HCEC 1CT (cell line): ENCODE measurements around the gene CLEC18A.
"Not testable (repeated sequence)": the region's sequence is repeated elsewhere in the genome, so short reads cannot be mapped to it uniquely, and the experiment has no call there.

Experiments used
- DNase-seq: peaks from one replicate; pipeline ENCODE4 v3.0.0-alpha.2; 2017

Gene CLEC18A

DNA sequence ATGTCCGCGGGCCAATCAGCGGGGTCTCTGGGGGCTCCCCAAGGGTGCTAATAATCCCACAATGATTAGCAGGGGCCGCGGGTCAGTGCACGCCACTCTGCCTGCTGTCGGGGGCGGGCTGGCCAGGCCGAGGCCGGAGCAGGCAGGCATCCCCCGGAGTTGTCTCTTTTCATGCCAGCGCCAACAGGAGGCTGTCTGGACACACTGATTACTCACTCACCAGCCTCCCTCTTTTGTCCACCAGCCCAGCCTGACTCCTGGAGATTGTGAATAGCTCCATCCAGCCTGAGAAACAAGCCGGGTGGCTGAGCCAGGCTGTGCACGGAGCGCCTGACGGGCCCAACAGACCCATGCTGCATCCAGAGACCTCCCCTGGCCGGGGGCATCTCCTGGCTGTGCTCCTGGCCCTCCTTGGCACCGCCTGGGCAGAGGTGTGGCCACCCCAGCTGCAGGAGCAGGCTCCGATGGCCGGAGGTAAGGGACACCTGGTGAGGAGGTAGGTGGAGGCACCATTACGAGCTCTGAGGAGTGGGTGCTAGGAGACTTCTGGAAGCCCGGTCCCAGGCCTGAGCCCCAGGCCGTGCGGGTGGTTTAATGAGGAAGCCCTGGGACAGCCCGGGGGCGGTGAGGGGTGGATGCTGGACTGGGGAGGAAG, at the start of gene CLEC18A:
Gene CLEC18A, plus strand, starts transcription at position 318 of the 655 bp plus-strand sequence. Its CDS starts 33 bp downstream, at position 351.
- not testable (repeated sequence) for DNase-seq

DNA sequence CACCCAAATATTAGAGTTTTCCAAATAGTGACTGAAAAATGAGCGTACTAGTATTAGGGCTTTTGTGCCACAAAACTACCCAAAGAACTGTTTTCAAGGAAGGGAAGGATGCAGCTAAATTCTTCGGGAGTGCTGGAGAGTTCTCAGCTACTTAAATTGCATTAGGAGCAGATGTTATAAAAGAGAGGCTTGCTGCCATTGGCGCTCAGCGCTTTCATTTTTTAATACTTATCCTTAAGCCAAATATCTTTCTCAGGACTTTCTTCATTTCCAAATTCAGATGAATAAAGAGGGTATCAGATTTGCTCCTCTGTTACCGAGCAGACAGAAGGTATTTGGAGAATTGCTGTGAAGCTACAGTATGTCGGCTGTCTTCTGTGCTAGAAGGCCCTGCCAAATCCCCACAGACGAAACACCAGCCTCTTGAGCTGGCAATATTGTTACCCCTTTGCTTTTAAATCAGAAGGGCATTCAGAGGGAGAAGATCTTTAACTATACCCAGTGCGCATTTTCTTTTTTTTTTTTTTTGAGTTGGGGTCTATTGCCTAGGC, 47.2 kb upstream of the CLEC18A start:
- DNase-seq = no peak

DNA sequence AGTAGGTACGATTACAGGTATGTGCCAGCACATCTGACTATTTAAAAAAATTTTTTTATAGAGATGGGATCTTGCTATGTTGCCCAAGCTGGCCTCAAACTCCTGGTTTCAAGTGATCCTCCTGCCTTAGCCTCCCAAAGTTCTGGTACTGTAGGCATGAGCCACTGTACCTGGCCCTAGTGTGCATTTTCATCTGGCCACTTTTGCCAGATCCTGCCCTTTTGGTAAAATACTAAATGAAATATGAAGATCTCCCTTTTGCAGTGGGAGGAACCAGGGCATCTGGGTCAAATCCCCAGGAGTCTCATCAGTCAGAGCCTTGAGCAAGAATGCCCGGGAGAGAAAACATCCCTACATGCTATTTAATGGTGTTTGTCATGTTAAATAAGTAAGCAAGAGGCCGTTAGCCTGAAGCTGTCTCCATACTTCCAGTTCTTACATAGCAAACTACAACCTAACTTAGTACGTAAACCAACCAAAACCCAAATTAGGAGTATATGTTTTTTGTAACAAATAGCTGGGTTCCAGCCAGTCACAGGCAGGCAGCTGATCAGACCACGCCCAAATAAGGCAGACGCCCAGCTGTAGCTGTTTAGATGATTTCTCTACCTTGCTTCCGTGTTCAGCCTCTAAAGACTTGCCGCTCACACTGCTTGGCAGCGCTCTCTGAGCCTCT, 46.5 kb upstream of the CLEC18A start:
- DNase-seq = no peak

DNA sequence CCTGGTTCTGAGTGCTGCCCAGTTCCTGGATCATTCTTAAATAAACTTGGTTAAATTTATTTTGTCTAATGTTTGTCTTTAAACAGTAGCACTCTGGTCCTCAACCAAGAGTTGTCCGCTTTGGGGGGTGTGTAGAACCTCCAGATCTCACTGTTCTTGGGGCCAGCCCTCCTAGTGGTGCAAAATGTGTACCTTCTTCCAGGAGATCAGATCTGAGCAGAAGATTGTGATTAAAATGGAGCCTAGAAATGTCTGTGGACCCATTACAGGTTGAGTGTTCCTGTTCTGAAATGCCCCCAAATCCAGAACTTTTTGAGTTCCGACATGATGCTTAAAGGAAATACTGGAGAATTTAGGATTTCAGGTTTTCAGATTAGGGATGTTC, 46.0 kb upstream of the CLEC18A start:
- DNase-seq = no peak

DNA sequence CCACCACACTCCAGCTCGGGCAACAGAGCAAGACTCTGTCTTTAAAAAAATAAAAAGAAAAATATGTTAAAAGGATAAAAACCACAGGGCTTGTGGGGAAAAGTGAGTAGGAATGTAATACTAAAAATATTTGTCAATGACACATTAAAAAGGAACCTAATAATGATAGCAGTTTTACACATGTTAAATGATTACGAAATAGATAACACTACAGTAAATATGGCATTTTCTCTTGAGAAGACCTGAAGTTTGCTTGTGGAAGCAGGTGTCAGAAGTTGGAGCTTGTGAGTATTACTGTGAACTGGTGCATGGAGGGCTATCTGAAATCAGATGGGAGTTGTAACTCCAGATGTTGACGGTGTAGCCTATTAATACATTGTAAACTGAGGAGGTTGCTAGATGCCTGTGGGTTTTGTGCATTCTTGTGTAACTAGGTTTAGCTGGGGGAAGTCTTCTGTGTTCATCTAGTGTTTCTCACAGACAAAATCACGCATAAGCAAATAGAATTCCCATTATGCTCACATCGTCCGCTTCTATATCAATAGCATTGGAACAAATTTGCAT, 44.2 kb upstream of the CLEC18A start:
- DNase-seq = peak; percentile 72

DNA sequence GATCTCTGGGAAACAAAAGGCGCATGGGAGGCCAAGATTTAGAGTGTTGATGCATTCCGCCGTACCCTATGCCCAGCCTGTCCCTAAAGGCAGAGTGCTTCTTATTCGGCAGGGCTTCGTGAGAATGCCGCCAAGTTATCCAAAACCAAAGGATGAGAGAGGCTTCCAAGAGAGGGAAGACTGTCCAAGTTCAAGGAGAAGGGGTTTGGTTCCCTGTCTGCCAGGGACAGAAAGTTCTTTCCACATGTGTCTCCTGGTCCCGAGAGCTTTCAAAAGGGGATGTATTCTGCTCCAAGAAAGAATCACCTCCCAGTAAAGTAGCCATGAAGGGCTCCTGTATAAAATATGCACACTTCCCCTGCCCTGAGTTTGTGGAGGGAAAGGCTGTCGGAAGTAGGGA, 42.1 kb upstream of the CLEC18A start:
- no peak for DNase-seq

DNA sequence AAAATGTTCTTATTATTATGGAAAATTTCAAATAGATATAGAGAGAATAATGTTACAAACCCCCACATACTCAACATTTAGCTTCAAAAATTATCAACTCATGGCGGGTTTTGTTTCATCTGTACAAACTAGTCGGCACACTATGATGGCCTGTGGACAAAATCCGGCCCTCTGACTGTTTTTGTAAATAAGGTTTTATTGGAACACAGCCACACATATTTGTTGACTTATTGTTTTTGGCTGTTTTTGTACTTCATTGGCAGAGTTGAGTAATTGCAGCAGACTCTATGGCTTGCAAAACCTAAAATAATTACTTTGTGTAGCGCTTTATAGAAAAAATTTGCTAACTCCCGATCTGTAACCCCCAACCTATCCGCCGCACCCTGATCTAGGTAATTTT, 41.4 kb upstream of the CLEC18A start:
- DNase-seq = no peak

DNA sequence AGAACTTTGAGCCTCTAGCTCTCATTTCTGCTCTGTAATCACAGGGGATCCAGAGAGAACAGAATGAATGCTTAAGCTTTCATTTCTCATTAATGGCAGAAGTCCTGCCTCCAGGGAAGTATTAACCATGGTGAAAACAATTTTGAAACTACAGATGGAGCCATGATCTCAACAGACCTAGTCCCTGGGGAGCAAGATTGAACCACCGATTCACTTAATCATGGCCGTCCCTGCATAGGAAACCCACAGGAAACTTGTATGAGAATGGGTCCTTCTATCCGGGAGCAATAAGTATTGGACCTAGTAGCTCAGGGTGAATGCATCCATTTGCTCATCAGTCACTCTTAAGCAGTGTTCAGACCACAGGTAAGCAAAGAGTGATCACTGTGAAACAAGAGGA, 40.2 kb upstream of the CLEC18A start:
- no peak for DNase-seq

DNA sequence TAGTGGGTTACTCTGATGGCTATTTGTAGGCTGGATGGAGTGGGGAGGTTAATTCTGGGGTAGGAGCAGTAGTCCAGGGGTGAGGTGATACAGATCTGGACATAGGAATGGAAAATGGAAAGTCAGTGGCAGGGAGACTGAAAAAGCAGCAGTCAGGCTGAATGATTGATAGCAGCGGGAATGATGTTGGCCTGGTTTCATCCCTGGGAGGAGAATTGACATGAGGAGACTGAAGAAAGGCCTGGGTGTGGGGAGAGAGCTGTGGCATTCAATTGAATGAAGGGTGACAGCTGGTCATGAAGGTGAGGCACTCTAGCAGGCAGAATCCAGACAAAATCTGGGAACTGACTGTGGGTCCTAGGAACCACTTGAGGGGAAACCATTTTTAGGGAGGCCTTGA, 34.7 kb upstream of the CLEC18A start:
- DNase-seq = no peak

DNA sequence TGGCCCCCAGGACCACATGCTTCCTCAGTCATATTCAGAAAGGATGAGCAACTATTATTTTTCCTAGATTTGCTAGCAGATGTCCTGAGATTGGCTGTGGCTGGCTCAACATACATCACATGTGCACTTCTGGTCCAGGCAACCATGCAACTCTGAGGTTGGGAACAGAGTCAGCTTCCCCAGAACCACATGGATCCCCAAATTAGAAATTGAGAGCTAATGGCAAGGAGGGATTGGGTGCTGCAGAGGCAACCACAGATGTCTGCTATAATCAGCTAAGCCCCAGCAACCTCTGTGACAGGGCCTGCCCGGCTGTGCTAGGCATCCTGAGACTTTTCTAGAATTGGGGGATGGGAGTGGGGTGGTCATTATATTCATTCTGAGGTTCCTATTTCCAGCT, 33.8 kb upstream of the CLEC18A start:
- DNase-seq = no peak

DNA sequence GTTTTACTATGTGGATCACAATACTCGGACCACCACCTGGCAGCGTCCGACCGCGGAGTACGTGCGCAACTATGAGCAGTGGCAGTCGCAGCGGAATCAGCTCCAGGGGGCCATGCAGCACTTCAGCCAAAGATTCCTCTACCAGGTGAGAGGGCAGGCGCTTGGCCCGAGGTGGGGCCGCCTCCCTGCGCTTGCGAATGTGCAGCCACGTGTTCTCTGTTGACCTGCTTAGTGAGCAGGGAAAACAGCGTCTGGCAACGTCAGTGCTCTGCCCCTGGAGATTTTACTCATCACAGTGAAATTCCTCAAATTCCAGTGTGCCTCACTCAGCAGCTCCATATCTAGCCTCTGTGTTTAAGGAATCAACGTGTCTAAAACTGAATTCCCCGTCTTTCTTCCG, 33.4 kb upstream of the CLEC18A start:
- DNase-seq = peak; percentile 89

DNA sequence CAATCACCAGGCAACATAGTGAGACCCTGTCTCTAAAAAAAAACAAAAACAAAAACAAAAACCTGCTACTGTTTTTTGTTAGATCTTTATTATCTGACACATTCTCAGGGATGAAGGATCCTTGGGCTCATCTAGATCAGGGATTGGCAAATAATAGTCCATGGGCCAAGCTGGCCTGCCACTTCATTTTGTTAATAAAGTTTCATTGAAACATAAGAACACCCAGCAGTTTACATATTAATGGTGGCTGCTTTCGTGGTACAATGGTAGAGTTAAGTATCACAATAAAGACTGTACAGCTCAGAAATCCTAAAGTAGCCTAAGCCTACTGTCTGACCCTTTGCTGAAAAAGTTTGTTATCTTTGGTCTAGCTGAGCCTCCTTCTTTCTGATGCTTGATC, 32.9 kb upstream of the CLEC18A start:
- no peak for DNase-seq

DNA sequence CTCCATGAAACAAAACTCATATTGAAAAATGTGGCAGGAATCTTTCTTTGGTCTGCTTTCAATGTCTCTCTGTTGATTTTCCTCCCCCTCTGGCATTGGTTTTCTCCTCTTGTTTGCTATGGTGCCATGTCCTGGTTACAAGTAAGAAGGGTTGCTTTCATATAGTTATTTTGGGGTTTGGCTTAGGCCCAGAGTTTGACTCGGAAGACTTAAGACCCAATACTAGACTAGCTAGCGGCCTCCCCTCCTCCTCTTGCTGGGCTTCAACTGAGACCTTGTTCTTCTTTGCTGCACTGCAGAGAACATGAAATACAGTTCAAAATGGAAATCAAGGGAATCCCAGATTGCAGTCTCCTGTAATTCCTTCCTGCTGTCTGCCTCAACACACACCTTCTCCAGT, 30.0 kb upstream of the CLEC18A start:
- DNase-seq = no peak

DNA sequence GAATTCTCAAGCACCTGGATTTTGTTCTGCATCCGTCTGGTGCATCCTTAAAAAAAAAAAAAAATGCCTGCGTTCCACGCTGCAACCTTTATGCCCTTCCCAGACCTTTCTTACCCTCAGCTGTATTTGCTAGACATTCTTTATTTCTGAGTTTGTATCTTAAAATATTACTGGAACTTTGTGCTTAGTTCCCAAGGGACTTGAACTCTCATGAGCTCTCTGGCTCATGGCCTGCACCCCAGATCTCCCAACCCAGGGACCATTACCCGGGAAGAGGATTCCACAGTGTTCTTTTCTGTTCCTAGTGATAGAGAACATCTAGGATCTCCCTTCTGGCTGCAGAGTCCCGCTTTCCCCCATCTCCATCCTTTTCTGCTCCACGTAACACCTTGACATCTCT, 28.9 kb upstream of the CLEC18A start:
- no peak for DNase-seq

DNA sequence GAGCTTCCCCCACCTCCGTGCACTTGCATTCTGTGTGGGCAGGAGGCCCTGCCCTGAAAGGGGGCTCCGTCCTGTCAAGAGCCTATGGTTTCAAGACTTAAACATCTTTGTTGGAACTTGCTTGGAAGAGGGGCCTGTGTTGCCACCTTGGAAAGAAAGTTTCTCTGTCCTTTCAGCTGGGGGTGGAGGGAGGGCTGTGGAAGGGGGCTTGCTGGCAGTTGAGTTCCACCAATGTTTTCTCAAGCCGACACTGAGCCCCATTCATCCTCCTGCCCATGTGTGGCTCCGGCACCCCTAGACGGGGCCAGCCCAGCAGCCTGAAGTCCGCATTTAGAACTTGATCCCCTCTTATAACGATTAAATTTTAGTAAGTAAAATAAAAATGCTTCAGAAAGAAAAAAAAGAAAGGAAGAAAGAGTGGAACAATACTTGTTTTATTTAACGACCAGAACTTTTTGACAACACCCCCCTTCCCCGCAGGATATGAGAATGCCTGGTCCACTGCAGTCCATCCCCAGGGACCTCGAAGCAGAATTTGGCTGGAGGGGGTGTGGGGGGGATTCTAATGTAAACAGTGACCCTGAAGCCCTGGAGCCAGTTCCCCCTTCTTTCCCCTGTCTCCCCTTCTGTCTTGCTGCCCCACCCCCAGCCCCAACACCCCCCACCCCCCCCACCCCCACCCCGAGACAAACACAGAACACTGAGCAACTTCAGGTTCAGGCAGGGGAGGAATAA, 26.9 kb upstream of the CLEC18A start:
- no peak for DNase-seq

DNA sequence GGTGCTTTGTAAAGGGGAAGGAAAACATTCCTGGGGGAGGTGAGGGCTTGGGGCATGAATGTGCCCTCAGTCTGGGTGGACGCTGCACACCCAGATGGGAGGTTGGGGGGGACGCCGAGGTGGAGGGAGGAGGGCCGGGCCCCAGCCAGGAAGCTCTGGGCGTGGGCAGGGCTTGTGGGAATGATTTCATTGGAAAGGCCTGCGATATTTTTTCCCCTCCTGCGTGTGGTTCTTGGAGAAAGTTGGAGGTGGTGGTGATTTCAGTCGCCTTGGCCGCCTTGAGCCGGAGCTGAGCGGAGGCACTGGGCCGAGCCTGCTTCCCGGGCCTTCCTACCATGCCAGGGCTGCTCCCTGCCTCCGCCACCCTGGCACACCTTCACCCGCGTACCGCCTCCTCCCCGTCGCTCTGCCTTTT, 26.4 kb upstream of the CLEC18A start:
- no peak for DNase-seq

DNA sequence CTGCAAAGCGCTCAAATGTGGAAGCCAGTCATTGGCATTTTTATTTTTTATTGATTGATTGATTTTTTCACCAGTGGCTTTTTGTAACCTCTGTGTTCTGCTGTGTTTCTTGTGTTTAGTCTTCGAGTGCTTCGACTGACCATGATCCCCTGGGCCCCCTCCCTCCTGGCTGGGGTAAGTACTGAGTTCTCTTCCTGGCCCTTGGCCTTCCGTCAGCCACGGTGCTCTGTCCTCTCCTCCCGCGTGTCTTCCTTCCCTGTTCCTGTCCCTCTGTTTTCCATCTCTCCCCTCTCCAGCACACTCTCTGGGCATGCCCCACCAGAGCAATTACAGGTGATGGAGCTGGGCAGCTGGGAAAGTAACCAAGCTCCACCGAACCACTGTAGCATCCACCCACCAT, 25.8 kb upstream of the CLEC18A start:
- DNase-seq = no peak

DNA sequence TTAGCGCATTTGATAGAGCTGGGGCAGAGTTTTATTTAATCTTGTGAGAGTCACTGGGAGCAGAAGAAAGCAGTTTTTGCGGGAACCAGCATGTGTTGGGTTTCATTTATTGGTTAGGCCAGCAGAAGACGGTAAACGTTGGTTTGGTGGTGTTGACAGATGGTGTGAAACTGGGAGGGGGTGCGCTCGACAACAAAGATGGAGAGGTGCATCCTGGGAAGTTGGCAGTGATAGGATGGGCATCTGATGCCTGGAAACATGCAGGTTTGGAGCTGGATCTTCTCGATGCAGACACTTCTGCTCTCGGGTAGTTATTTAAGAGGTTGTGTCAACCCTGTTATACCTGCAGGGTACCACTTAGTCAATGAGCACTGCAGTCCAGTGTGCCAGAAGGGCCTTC, 24.9 kb upstream of the CLEC18A start:
- DNase-seq = no peak

DNA sequence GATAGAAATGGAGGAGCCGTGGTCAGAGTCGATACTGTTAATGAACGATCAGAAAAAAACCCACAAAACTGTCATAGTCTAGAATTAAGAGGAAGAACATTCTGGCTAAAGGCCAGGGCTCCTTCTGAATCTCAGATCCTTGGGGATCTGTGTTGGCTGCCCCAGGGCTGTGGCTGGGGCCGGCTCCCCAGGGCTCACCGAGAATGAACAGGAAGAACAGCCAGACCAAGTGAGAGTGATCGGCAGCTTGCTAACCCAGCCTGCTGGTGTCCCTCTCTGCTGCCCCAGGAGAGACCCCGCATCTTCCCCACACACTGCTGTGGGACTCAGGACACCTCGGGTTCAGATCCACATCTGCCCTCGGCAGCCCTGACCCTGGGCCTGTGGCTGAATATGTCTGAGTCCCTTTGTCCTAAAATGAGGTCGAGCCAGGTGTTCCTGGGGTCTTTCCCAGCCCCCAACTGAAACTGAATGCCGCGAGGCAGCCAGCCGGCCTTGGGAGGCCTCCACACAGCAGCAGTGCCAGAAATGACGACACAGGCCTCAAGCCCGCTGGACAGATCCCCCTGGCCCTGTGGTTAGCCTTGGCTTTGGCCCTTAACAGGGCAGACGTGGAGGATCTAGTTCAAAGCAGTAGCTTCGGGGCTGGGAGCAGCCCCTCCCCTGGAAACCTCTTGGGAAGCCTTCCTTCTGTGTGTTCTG, 23.9 kb upstream of the CLEC18A start:
- DNase-seq = no peak

DNA sequence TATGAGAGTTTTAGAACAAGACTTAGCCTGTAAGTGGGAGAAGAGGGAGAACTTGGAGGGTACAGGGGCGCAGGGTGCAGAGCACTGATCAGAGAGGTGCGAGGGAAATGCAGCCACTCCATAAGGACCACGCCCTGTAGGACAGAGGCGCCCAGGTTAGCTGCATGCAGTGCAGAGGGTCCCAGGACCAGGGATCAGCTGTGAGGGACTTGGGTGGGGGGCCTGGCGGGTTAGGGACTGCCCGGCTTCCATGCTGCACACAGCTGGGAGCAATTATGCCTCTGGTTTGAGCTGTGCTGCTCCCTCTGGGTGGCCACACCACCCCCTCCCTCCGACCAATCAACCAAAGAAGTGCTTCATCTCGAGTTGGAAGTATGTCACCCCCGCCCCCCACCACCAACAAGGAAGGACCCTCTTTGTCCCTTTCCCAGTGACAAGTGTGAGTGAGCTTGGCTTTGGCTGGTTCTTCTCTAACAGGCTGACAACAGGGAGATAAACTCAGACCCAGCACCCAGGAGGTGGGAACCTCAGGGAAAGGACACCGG, 22.2 kb upstream of the CLEC18A start:
- no peak for DNase-seq

DNA sequence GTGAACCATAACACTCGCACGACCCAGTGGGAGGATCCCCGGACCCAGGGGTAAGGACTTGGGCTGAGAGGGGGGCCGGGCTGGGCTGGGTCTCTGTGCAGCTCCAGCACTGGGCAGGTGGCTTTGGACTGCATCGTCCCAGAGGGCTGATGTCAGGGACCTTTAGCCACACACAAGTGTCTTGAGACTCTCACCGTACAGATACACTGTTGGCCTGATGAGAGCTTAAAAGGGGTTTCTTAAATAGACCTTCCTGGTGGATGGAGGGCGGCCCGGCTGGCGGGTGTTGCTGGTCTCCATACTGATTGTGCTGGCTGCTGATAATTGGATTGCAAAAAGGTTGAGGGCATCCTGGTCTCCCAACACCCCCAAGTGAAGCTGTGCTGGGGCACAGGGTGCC, 21.7 kb upstream of the CLEC18A start:
- no peak for DNase-seq

DNA sequence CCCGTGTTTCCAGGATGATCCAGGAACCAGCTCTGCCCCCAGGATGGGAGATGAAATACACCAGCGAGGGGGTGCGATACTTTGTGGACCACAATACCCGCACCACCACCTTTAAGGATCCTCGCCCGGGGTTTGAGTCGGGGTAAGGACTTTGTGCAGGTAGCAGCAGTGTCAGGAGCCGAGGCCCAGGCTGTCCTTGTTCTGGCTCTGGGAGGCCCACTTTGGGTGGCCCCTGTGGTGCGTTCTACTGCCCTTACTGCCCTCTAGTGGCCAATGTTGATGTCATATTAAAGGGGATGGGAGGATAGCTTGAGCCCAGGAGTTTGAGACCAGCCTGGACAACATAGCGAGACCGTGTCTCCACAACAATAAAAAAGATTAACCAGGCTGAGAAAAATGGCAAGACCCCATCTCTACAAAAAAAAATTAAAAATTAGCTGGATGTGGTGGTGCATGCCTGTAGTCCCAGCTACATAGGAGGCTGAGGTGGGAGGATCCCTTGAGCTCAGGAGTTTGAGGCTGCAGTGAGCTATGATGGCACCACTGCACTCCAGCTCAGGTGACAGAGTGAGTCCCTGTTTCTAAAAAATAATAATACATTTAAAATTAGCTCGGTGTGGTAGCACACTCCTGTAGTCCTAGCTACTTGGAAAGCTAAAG, 20.9 kb upstream of the CLEC18A start:
- DNase-seq = peak; percentile 27
